Stimulated activated CD4-positive, alpha-beta T cell treated with anti-CD3 and anti-CD28 coated beads, Interleukin-2, amount 100 ng/mL, for 24 hours (primary cell): Measurements from ENCODE around the gene RCAN2.

Experiments
- DNase-seq, 2 donors: peaks; one replicate each; pipeline ENCODE4 v3.0.0-alpha.2; 2020

RCAN2 gene

GRCh38 chr6:46491628-46492547 is 639 bp upstream of the RCAN2 start:
- peak in 1 of 2 donors; percentile 10 for DNase-seq

GRCh38 chr6:46490425-46491200 is 636 bp downstream of the RCAN2 start:
- DNase-seq: no peak

- DNase-seq: no peak
Observed at GRCh38 chr6:46486181-46486580, 5.1 kb downstream of the RCAN2 start.

- no peak for DNase-seq
Observed at GRCh38 chr6:46484081-46484820, 7.0 kb downstream of the RCAN2 start.

GRCh38 chr6:46476301-46476700 is 14.9 kb downstream of the RCAN2 start:
- DNase-seq: no peak

- DNase-seq: no peak
Observed at GRCh38 chr6:46473881-46474280, 17.4 kb downstream of the RCAN2 start.

GRCh38 chr6:46472243-46472642 is 19.0 kb downstream of the RCAN2 start:
- DNase-seq: no peak

- DNase-seq: no peak
Observed at GRCh38 chr6:46469021-46469420, 22.2 kb downstream of the RCAN2 start.

GRCh38 chr6:46468403-46469010 is 22.7 kb downstream of the RCAN2 start:
- no peak for DNase-seq

GRCh38 chr6:46466570-46466969 is 24.7 kb downstream of the RCAN2 start:
- DNase-seq: no peak

- no peak for DNase-seq
Observed at GRCh38 chr6:46465294-46466165, 25.7 kb downstream of the RCAN2 start.

- DNase-seq: no peak
Observed at GRCh38 chr6:46456297-46456696, 35.0 kb downstream of the RCAN2 start.

GRCh38 chr6:46454691-46455090 is 36.6 kb downstream of the RCAN2 start:
- no peak for DNase-seq

- no peak for DNase-seq
Observed at GRCh38 chr6:46453741-46454316, 37.4 kb downstream of the RCAN2 start.

GRCh38 chr6:46453216-46453615 is 38.0 kb downstream of the RCAN2 start:
- DNase-seq: no peak

- no peak for DNase-seq
Observed at GRCh38 chr6:46452312-46452917, 38.8 kb downstream of the RCAN2 start.

GRCh38 chr6:46451343-46451742 is 39.9 kb downstream of the RCAN2 start:
- DNase-seq: no peak

GRCh38 chr6:46444772-46445454 is 46.3 kb downstream of the RCAN2 start:
- no peak for DNase-seq

- DNase-seq: no peak
Observed at GRCh38 chr6:46443623-46444022, 47.6 kb downstream of the RCAN2 start.

GRCh38 chr6:46440641-46441040 is 50.6 kb downstream of the RCAN2 start:
- no peak for DNase-seq
